CD4-positive, alpha-beta T cell (primary cell): ENCODE data around the gene SORL1. TPM values are rescaled to one million over a fixed set of nuclear protein-coding genes. Genes with fewer than 3 reads are reported as not detected.

ENCODE experiments used
- ATAC-seq: fragments of 200-7000 bp; cut with Tn5 transposase; one replicate; pipeline ENCODE4 v1.10.0; 2022; ENCODE audit warnings: mild to moderate bottlenecking; ENCODE audit not compliant: poor library complexity
- CTCF ChIA-PET: fragments of 350-600 bp; sonication (Branson Sonifier 250); formaldehyde crosslinking; loops from one replicate; lab custom pipeline; 2021; ENCODE audit warnings: antibody characterized with exemption, inconsistent platforms; lab: Charles Lee
- POLR2A ChIA-PET: fragments of 350-600 bp; sonication (Branson Sonifier 250); formaldehyde crosslinking; loops from one replicate; lab custom pipeline; 2021; ENCODE audit warnings: antibody characterized with exemption, inconsistent platforms; lab: Charles Lee
- DNase-seq, 14 experiments: peaks; one replicate each; pipeline ENCODE4 v3.0.0-alpha.2; 2013 to 2020; ENCODE audit warnings: mixed read lengths in 2 of 14
- H3K27ac ChIP-seq, 2 donors: one replicate each; pipeline versions ENCODE4 v1.5.1 to v1.7.0; 2013; ENCODE audit warnings: low read length in 2 of 2, low read depth in 1 of 2, mild to moderate bottlenecking in 1 of 2
- H3K27me3 ChIP-seq, 2 experiments: 1 replicate in 1 of 2; 2 replicates in 1 of 2; pipeline versions ENCODE4 v1.6.1 to v1.7.0; 2013; ENCODE audit warnings: low read length in 2 of 2, control low read depth in 1 of 2, mild to moderate bottlenecking in 1 of 2, moderate library complexity in 1 of 2; ENCODE audit not compliant: insufficient read depth in 2 of 2, control insufficient read depth in 1 of 2
- H3K36me3 ChIP-seq: one replicate; pipeline ENCODE4 v1.6.1; 2013; ENCODE audit warnings: low read length, control low read depth; ENCODE audit not compliant: insufficient read depth
- H3K4me1 ChIP-seq: one replicate; pipeline ENCODE4 v1.6.1; 2013; ENCODE audit warnings: low read length, control low read depth; ENCODE audit not compliant: insufficient read depth
- H3K4me3 ChIP-seq: one replicate; pipeline ENCODE4 v1.5.1; 2013; ENCODE audit warnings: mild to moderate bottlenecking, low read length, moderate library complexity
- H3K9me3 ChIP-seq, 2 experiments: 1 replicate in 1 of 2; 2 replicates in 1 of 2; pipeline versions ENCODE4 v1.6.1 to v1.7.0; 2013; ENCODE audit warnings: low read length in 2 of 2, mild to moderate bottlenecking in 2 of 2, control low read depth in 1 of 2, moderate library complexity in 1 of 2; ENCODE audit not compliant: control insufficient read depth in 1 of 2, insufficient read depth in 1 of 2
- H3K27ac Mint-ChIP-seq: one replicate; pipeline ENCODE4 v1.8.0; 2020; ENCODE audit warnings: mixed read lengths
- H3K27me3 Mint-ChIP-seq: one replicate; pipeline ENCODE4 v1.8.0; 2021; ENCODE audit warnings: mixed read lengths
- H3K36me3 Mint-ChIP-seq: one replicate; pipeline ENCODE4 v1.8.0; 2021; ENCODE audit warnings: low read depth, mixed read lengths
- H3K4me1 Mint-ChIP-seq: one replicate; pipeline ENCODE4 v1.8.0; 2021; ENCODE audit warnings: low read depth, mixed read lengths
- H3K4me3 Mint-ChIP-seq: one replicate; pipeline ENCODE4 v1.8.0; 2020; ENCODE audit warnings: mild to moderate bottlenecking, mixed read lengths
- H3K9me3 Mint-ChIP-seq: one replicate; pipeline ENCODE4 v1.8.0; 2020; ENCODE audit warnings: mixed read lengths
- intact Hi-C, 2 experiments: fragments of 100-400 bp; cut with DNase I in 1 of 2; cut with micrococcal nuclease in 1 of 2; formaldehyde crosslinking; loops; one replicate each; pipeline versions ENCODE4 v1.15.1 to v1.9.0; 2023 to 2025; cut with DNase I, micrococcal nuclease
- total RNA-seq, 174 experiments: library from RNA in 2 of 174; stranded (reverse) in 2 of 174; gene quantifications; one replicate each; pipeline ENCODE4 v1.2.3 and lab custom pipeline; 2021 to 2026
- TF ChIP-seq, protein P1 (sequence below): fragments of 200-600 bp; IDR thresholded peaks from one replicate; pipeline ENCODE4 v1.8.0; 2022; ENCODE audit warnings: antibody characterized with exemption, mild to moderate bottlenecking

Gene SORL1
- total RNA-seq, 2 experiments from 2014 or later = 235 to 241 TPM

DNA sequence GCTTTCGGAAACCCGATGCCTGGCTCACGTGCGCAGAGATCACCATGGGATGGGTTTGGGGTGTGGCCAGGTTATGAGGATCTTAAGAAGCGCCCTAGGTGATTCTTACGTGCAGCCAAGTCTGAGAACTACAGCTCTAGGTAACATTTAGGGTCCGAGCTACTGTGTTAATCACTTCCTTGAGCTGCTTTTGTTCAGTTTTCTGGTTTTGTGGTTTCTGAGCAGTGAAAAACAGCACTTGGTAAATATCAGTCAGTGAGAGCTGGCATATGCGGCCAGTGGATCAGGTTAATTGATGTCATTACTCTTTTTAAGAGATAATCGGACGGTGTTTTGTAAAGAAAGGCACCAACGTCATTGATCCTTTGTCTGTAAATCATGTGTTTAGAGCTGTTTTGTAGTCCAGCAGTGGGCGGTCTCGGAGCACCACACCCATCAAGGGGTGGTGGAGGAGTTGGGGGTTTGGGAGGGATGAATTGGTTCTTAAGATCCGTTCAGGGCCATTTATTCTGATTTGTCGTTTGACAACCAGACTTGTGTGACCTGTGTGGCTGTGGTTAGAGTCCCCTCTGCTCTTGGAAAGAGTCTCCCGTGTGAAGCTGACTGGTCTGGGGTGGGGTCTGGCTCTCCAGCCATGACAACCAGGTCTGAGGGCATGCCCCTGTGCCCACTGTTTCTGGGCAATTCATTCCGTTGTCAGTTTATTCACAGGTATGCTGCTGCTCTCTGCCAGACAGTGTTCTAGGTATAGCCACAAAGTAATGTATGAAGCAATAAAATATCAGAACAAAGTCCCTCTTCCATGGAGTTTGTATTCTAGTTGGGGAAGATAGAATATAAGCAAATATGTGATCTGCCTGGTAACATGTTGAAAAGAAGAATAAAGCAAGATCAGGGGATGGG lies 62.6 kb downstream of the SORL1 start:
- TF ChIP-seq, protein P1, sequence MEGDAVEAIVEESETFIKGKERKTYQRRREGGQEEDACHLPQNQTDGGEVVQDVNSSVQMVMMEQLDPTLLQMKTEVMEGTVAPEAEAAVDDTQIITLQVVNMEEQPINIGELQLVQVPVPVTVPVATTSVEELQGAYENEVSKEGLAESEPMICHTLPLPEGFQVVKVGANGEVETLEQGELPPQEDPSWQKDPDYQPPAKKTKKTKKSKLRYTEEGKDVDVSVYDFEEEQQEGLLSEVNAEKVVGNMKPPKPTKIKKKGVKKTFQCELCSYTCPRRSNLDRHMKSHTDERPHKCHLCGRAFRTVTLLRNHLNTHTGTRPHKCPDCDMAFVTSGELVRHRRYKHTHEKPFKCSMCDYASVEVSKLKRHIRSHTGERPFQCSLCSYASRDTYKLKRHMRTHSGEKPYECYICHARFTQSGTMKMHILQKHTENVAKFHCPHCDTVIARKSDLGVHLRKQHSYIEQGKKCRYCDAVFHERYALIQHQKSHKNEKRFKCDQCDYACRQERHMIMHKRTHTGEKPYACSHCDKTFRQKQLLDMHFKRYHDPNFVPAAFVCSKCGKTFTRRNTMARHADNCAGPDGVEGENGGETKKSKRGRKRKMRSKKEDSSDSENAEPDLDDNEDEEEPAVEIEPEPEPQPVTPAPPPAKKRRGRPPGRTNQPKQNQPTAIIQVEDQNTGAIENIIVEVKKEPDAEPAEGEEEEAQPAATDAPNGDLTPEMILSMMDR = no peak
- Mint-ChIP-seq H3K4me1 (peaks cover 77% of the 10 kb centered on the region), H3K27ac (peak overlapping the region; percentile 79), H3K36me3 (peaks cover 97% of the 10 kb centered on the region), H3K4me3 (no peak overlapping the region), H3K9me3 (no peaks in the 10 kb centered on the region), H3K27me3 (no peaks in the 10 kb centered on the region)
- DNase-seq (peak in 1 of 14 experiments; percentile 25), ATAC-seq (peak; percentile 52)
- CTCF ChIA-PET = interaction anchor here (1.1 kb wide), 1 partner anchor 213 kb away, joined by 3 read pairs; no protein-coding TSS in a partner anchor
- no peaks in the 10 kb centered on the region for H3K9me3 ChIP-seq
- no peaks in the 10 kb centered on the region for H3K27me3 ChIP-seq
- peaks cover 92% of the 10 kb centered on the region for H3K36me3 ChIP-seq
- intact Hi-C loops = no loop called here
- H3K4me1 ChIP-seq = peaks cover 22% of the 10 kb centered on the region
- H3K27ac ChIP-seq = no peak overlapping the region
- H3K4me3 ChIP-seq = no peak overlapping the region
- POLR2A ChIA-PET = interaction anchor here (0.6 to 1.1 kb wide), 6 partner anchors 20 to 582 kb away, joined by 3 to 5 read pairs (median 3); no protein-coding TSS in a partner anchor

DNA sequence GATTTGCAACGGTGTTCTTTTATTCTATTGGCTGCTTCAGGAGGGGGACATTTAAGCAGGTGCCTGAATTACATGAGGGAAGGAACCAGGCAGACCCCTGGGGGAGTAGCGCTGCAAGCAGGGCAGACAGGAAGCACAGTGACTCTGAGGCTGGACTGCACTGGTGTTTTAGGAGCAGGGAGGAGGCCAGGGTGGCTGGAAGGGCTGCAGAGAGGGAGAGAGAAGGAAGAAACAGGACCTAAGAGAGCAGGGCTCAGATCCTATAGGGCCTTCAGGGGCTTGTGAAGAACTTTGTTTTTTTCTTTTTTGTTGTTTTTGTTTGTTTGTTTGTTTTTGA lies 63.2 kb downstream of the SORL1 start:
- H3K36me3 ChIP-seq = peaks cover 92% of the 10 kb centered on the region
- ChIA-PET POLR2A (no interaction called here), CTCF (no interaction called here)
- no peak for ATAC-seq
- Mint-ChIP-seq H3K27me3 (no peaks in the 10 kb centered on the region), H3K4me1 (peaks cover 76% of the 10 kb centered on the region), H3K36me3 (peaks cover 97% of the 10 kb centered on the region), H3K27ac (peak overlapping the region; percentile 79), H3K4me3 (no peak overlapping the region), H3K9me3 (no peaks in the 10 kb centered on the region)
- H3K27ac ChIP-seq = no peak overlapping the region
- H3K4me3 ChIP-seq = no peak overlapping the region
- TF ChIP-seq, protein P1 = no peak
- intact Hi-C loops = no loop called here
- DNase-seq = no peak
- H3K4me1 ChIP-seq = peaks cover 19% of the 10 kb centered on the region
- no peaks in the 10 kb centered on the region for H3K9me3 ChIP-seq
- no peaks in the 10 kb centered on the region for H3K27me3 ChIP-seq

DNA sequence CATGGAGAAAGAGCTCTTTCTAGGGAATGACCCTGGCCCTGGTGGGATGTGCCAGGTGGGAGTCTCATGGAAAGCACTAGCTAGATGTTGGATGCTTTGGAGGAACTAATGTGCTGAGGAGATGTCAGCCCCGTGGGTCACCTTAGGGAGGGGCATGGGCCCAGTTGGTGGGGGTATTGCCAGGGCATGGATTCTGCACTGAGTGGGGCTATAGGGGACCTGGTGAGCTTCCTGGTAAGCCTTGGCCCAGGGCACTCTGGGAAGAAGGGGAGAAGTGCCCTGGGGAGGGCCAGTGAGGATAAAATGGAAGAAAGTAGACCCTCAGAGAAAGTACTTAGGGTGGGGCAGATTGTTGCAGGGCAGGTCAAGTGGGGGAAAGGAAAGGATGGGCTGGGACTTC lies 65.9 kb downstream of the SORL1 start:
- no peaks in the 10 kb centered on the region for H3K9me3 Mint-ChIP-seq
- no peak overlapping the region for H3K27ac ChIP-seq
- DNase-seq (no peak), ATAC-seq (no peak)
- no peak overlapping the region for H3K4me3 Mint-ChIP-seq
- H3K9me3 ChIP-seq = no peaks in the 10 kb centered on the region
- H3K4me1 Mint-ChIP-seq = peaks cover 67% of the 10 kb centered on the region
- H3K27ac Mint-ChIP-seq = peak overlapping the region; percentile 85
- H3K4me1 ChIP-seq = peaks cover 17% of the 10 kb centered on the region
- H3K27me3 Mint-ChIP-seq = no peaks in the 10 kb centered on the region
- CTCF ChIA-PET = no interaction called here
- no peak overlapping the region for H3K4me3 ChIP-seq
- no peaks in the 10 kb centered on the region for H3K27me3 ChIP-seq
- TF ChIP-seq, protein P1 = no peak
- intact Hi-C loops = no loop called here
- peaks cover 97% of the 10 kb centered on the region for H3K36me3 Mint-ChIP-seq
- H3K36me3 ChIP-seq = peaks cover 93% of the 10 kb centered on the region
- POLR2A ChIA-PET = interaction anchor here (1.3 kb wide), 1 partner anchor 67 kb away, joined by 4 read pairs; no protein-coding TSS in a partner anchor
